ENCODE data around the gene ZNF732. TPM values are rescaled to one million over a fixed set of nuclear protein-coding genes. Genes with fewer than 3 reads are reported as not detected.
A peak's percentile ranks its signal among the peaks of the same experiment; 100 is the strongest.
"Not testable (repeated sequence)": the region's sequence is repeated elsewhere in the genome, so short reads cannot be mapped to it uniquely, and the experiment has no call there.

ZNF732 gene
- total RNA-seq, 2 experiments from 2014 or later = not detected

GRCh38 chr4:244471-244870 is 60.8 kb downstream of the ZNF732 start:
- Mint-ChIP-seq H3K4me1 (ENCODE audit: low read depth) (peaks cover 7% of the 10 kb centered on the region), H3K4me3 (no peak overlapping the region), H3K27ac (no peak overlapping the region), H3K36me3 (no peaks in the 10 kb centered on the region), H3K27me3 (no peaks in the 10 kb centered on the region), H3K9me3 (peaks cover 20% of the 10 kb centered on the region)
- intact Hi-C loops (cut with micrococcal nuclease) = loop anchor here (10.0 kb wide), 1 partner anchor 90 kb away; the partner anchor contains the start of gene ZNF141
- ChIA-PET POLR2A (no interaction called here), CTCF (interaction anchor here (0.7 to 1.6 kb wide), 9 partner anchors 15 to 440 kb away, joined by 3 to 9 read pairs (median 4); partner anchors contain the start of gene ZNF718)
- peak; percentile 66 for DNase-seq

GRCh38 chr4:243426-243825 is 61.8 kb downstream of the ZNF732 start:
- H3K27me3 Mint-ChIP-seq = no peaks in the 10 kb centered on the region
- H3K4me3 Mint-ChIP-seq = no peak overlapping the region
- DNase-seq = no peak
- CTCF ChIA-PET = interaction anchor here (0.5 to 1.6 kb wide), 6 partner anchors 13 to 1145 kb away, joined by 3 to 9 read pairs (median 4); partner anchors contain the start of gene ZNF718
- POLR2A ChIA-PET = no interaction called here
- no peaks in the 10 kb centered on the region for H3K36me3 Mint-ChIP-seq
- H3K4me1 Mint-ChIP-seq (ENCODE audit: low read depth) = peaks cover 7% of the 10 kb centered on the region
- peaks cover 13% of the 10 kb centered on the region for H3K9me3 Mint-ChIP-seq
- H3K27ac Mint-ChIP-seq = no peak overlapping the region
- intact Hi-C loops (cut with micrococcal nuclease) = loop anchor here (10.0 kb wide), 1 partner anchor 91 kb away; the partner anchor contains the start of gene ZNF141

- peaks cover 4% of the 10 kb centered on the region for H3K9me3 Mint-ChIP-seq
Observed at GRCh38 chr4:242121-242848, 63.0 kb downstream of the ZNF732 start.

GRCh38 chr4:241411-241810 is 63.9 kb downstream of the ZNF732 start:
- CTCF ChIA-PET; H3K27me3 Mint-ChIP-seq; POLR2A ChIA-PET; H3K36me3 Mint-ChIP-seq; H3K4me1 Mint-ChIP-seq (ENCODE audit: low read depth); H3K9me3 Mint-ChIP-seq; DNase-seq: not testable (repeated sequence)
- intact Hi-C loops (cut with micrococcal nuclease) = loop anchor here (10.0 kb wide), 1 partner anchor 93 kb away; the partner anchor contains the start of gene ZNF141
- H3K27ac Mint-ChIP-seq = peak overlapping the region; percentile 18
- H3K4me3 Mint-ChIP-seq = peak overlapping the region; percentile 84

More at GRCh38 chr4:242121-242848, 63.0 kb downstream of the ZNF732 start:
- H3K27ac Mint-ChIP-seq = peak overlapping the region; percentile 82
- peaks cover 7% of the 10 kb centered on the region for H3K4me1 Mint-ChIP-seq (ENCODE audit: low read depth)
- peak; percentile 81 for DNase-seq
- no peaks in the 10 kb centered on the region for H3K36me3 Mint-ChIP-seq
- H3K27me3 Mint-ChIP-seq = no peaks in the 10 kb centered on the region
- POLR2A ChIA-PET = no interaction called here
- CTCF ChIA-PET = interaction anchor here (1.2 to 1.6 kb wide), 5 partner anchors 10 to 214 kb away, joined by 3 to 9 read pairs (median 4); no protein-coding TSS in a partner anchor
- peak overlapping the region; percentile 84 for H3K4me3 Mint-ChIP-seq
- intact Hi-C loops (cut with micrococcal nuclease) = loop anchor here (10.0 kb wide), 1 partner anchor 93 kb away; the partner anchor contains the start of gene ZNF141

GRCh38 chr4:236028-236427 is 69.2 kb downstream of the ZNF732 start:
- H3K36me3 Mint-ChIP-seq = peaks cover 1% of the 10 kb centered on the region
- H3K4me1 Mint-ChIP-seq (ENCODE audit: low read depth) = no peaks in the 10 kb centered on the region
- peaks cover 2% of the 10 kb centered on the region for H3K9me3 Mint-ChIP-seq
- intact Hi-C loops (cut with micrococcal nuclease) = no loop called here
- DNase-seq = no peak
- no peaks in the 10 kb centered on the region for H3K27me3 Mint-ChIP-seq
- CTCF ChIA-PET = interaction anchor here (0.9 kb wide), 1 partner anchor 94 kb away, joined by 3 read pairs; no protein-coding TSS in a partner anchor
- no peak overlapping the region for H3K4me3 Mint-ChIP-seq
- POLR2A ChIA-PET = no interaction called here
- H3K27ac Mint-ChIP-seq = no peak overlapping the region

GRCh38 chr4:234178-234577 is 71.1 kb downstream of the ZNF732 start:
- Mint-ChIP-seq H3K9me3 (peaks cover 17% of the 10 kb centered on the region), H3K36me3 (peaks cover 10% of the 10 kb centered on the region), H3K27ac (no peak overlapping the region), H3K4me1 (ENCODE audit: low read depth) (peaks cover 3% of the 10 kb centered on the region), H3K27me3 (no peaks in the 10 kb centered on the region), H3K4me3 (no peak overlapping the region)
- CTCF ChIA-PET = no interaction called here
- POLR2A ChIA-PET = no interaction called here
- DNase-seq = no peak
- intact Hi-C loops (cut with micrococcal nuclease) = no loop called here

GRCh38 chr4:223913-224497 is 81.3 kb downstream of the ZNF732 start:
- ChIA-PET CTCF (no interaction called here), POLR2A (no interaction called here)
- Mint-ChIP-seq H3K36me3 (peaks cover 18% of the 10 kb centered on the region), H3K9me3 (peaks cover 35% of the 10 kb centered on the region), H3K4me1 (ENCODE audit: low read depth) (no peaks in the 10 kb centered on the region), H3K4me3 (no peak overlapping the region), H3K27ac (no peak overlapping the region), H3K27me3 (no peaks in the 10 kb centered on the region)
- DNase-seq = no peak
- intact Hi-C loops (cut with micrococcal nuclease) = no loop called here

Small RNA genes within 50 kb of the gene (microRNA-seq; reads per million reads assigned to microRNA genes)
- not detected for gene MIR571 (ENCODE audit: borderline microRNAs expressed, borderline number of aligned reads, borderline replicate concordance)

Other genes starting within 250 kb of the ZNF732 start
- gene ZNF718, start 181.0 kb downstream of the ZNF732 start, total RNA-seq = 1 to 10 TPM; 7.7 TPM
- gene ZNF141, start 32.3 kb upstream of the ZNF732 start, total RNA-seq = 10 to 100 TPM; 22.4 to 24.2 TPM
- 10 to 100 TPM; 31.0 to 31.8 TPM for gene ZNF721, start 193.7 kb upstream of the ZNF732 start, total RNA-seq
- gene PIGG, start 193.7 kb upstream of the ZNF732 start, total RNA-seq = 10 to 100 TPM; 38.9 to 42.2 TPM

Data from activated CD4-positive, alpha-beta memory T cell treated with anti-CD3 and anti-CD28 coated beads for 36 hours (primary cell).